Loucy (cell line): ENCODE results near the gene JTB.

Experiments used
- CTCF ChIP-seq: fragments of 200-600 bp; sonication (generic); conservative IDR thresholded peaks from 2 replicates; pipeline ENCODE4 v1.5.1; 2014; ENCODE audit warnings: mild to moderate bottlenecking, antibody characterized with exemption, low read length
- EZH2phosphoT487 ChIP-seq: fragments of 200-600 bp; IDR thresholded peaks from 2 replicates; pipeline ENCODE4 v1.6.1; 2018; ENCODE audit warnings: antibody characterized with exemption, mild to moderate bottlenecking, moderate library complexity, borderline replicate concordance

- TF ChIP-seq CTCF: no peak
- no peak for TF ChIP-seq EZH2phosphoT487
Measured at GRCh38 chr1:154012129-154012528, 34.7 kb upstream of the JTB start.
